Spleen (tissue), 3 donors: ENCODE results near the gene TENM4.

Source experiments
- POLR2A ChIP-seq, 3 donors: fragments of 450-650 bp; IDR thresholded peaks; one replicate each; pipeline ENCODE4 v1.5.1; 2017; ENCODE audit warnings: antibody characterized with exemption in 3 of 3, mild to moderate bottlenecking in 1 of 3
- POLR2AphosphoS5 ChIP-seq, 3 donors: sonication (generic); formaldehyde crosslinking; IDR thresholded peaks; one replicate each; pipeline ENCODE4 v1.5.1; 2017; ENCODE audit warnings: antibody characterized with exemption in 3 of 3

DNA sequence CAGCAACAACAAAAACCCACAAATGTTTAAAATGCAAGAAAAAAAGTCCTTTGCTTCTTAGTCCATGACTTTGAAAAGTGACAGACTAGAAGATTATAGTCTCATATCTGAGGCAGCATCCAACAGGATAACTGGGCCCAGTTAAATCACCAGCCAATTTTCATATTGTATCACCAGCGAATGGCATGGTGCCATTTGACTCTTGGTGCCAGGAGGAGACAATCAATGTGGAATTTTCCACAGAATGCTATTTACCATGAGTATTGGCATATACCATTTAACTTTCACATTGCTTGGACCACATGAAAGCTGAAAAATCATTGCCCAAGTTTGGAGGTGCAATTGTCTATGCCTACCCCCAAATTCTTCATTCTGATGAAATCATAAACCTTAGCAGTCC lies 255.5 kb downstream of the TENM4 start:
- TF ChIP-seq POLR2A (IDR thresholded peaks at IDR 0.05) = no peak
- no peak for TF ChIP-seq POLR2AphosphoS5 (IDR thresholded peaks at IDR 0.05)
